ENCODE measurements around the gene PCDHGA10.
"Not testable (repeated sequence)": the region's sequence is repeated elsewhere in the genome, so short reads cannot be mapped to it uniquely, and the experiment has no call there.

DNA sequence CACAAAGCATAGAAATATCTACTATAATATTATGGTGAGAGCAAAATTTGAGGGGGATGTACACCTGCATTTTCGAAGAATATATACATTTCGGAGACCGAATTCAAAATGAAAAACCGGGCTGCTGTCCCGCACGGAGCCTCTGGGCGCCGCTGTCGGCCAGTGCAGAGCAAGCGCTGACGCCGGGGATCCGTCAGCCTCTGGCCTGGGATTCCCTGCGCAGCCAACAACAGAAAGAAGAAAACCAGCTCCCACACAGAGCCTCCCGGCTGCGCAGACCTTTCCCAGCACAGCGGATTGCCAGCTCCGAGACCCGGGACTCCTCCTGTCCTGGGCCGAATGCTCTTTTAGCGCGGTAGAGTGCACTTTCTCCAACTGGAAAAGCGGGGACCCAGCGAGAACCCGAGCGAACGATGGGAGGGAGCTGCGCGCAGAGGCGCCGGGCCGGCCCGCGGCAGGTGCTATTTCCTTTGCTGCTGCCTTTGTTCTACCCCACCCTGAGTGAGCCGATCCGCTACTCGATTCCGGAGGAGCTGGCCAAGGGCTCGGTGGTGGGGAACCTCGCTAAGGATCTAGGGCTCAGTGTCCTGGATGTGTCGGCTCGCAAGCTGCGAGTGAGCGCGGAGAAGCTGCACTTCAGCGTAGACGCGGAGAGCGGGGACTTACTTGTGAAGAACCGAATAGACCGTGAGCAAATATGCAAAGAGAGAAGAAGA lies 4.8 kb upstream of the PCDHGA10 start, which contains the start of gene PCDHGB6:
- TF ChIP-seq, protein P1, sequence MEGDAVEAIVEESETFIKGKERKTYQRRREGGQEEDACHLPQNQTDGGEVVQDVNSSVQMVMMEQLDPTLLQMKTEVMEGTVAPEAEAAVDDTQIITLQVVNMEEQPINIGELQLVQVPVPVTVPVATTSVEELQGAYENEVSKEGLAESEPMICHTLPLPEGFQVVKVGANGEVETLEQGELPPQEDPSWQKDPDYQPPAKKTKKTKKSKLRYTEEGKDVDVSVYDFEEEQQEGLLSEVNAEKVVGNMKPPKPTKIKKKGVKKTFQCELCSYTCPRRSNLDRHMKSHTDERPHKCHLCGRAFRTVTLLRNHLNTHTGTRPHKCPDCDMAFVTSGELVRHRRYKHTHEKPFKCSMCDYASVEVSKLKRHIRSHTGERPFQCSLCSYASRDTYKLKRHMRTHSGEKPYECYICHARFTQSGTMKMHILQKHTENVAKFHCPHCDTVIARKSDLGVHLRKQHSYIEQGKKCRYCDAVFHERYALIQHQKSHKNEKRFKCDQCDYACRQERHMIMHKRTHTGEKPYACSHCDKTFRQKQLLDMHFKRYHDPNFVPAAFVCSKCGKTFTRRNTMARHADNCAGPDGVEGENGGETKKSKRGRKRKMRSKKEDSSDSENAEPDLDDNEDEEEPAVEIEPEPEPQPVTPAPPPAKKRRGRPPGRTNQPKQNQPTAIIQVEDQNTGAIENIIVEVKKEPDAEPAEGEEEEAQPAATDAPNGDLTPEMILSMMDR (conservative IDR thresholded peaks at IDR 0.05; ENCODE audit: low read length), result not testable (repeated sequence)
- TF ChIP-seq EZH2phosphoT487 (IDR thresholded peaks at IDR 0.05; ENCODE audit: borderline replicate concordance, low read depth, low read length), result not testable (repeated sequence)

All from OCI-LY7 (cell line).